ENCODE measurements around the gene PDE8B.

The PDE8B gene

GRCh38 chr5:77192441-77193050 lies 17.9 kb upstream of the PDE8B start:
- no peaks in the 10 kb centered on the region for H3K27me3 ChIP-seq (ENCODE audit: low read depth, low read length)
- TF ChIP-seq CTCF (IDR thresholded peaks at IDR 0.05; ENCODE audit: low read depth, low read length): no peak
- TF ChIP-seq EZH2phosphoT487 (IDR thresholded peaks at IDR 0.05; ENCODE audit: low read depth): no peak
- H3K9ac ChIP-seq (ENCODE audit: low read length): no peak overlapping the region
- H4K20me1 ChIP-seq (ENCODE audit: insufficient read depth, low read length): no peaks in the 10 kb centered on the region
- H3K4me1 ChIP-seq (ENCODE audit: low read length): no peaks in the 10 kb centered on the region
- no peak overlapping the region for H3K27ac ChIP-seq (ENCODE audit: low read length)
- H3K79me2 ChIP-seq (ENCODE audit: low read length): no peaks in the 10 kb centered on the region
- no peak overlapping the region for H3K4me3 ChIP-seq (ENCODE audit: low read length)
- H3K36me3 ChIP-seq (replicated peaks; ENCODE audit: low read depth, low read length): no peaks in the 10 kb centered on the region
- no peaks in the 10 kb centered on the region for H3K9me3 ChIP-seq (ENCODE audit: insufficient read depth, low read length)
- H2AFZ ChIP-seq (ENCODE audit: low read depth, low read length): no peak overlapping the region
- H3K4me2 ChIP-seq (ENCODE audit: low read length): no peak overlapping the region

- Histone ChIP-seq H3K9me3 (ENCODE audit: insufficient read depth, low read length) (no peaks in the 10 kb centered on the region), H3K36me3 (replicated peaks; ENCODE audit: low read depth, low read length) (no peaks in the 10 kb centered on the region), H2AFZ (ENCODE audit: low read depth, low read length) (no peak overlapping the region), H3K9ac (ENCODE audit: low read length) (no peak overlapping the region), H3K4me3 (ENCODE audit: low read length) (no peak overlapping the region), H3K79me2 (ENCODE audit: low read length) (no peaks in the 10 kb centered on the region), H3K27ac (ENCODE audit: low read length) (no peak overlapping the region), H3K27me3 (ENCODE audit: low read depth, low read length) (no peaks in the 10 kb centered on the region), H3K4me2 (ENCODE audit: low read length) (no peak overlapping the region), H4K20me1 (ENCODE audit: insufficient read depth, low read length) (no peaks in the 10 kb centered on the region), H3K4me1 (ENCODE audit: low read length) (no peaks in the 10 kb centered on the region)
- TF ChIP-seq EZH2phosphoT487 (IDR thresholded peaks at IDR 0.05; ENCODE audit: low read depth): no peak
- no peak for TF ChIP-seq CTCF (IDR thresholded peaks at IDR 0.05; ENCODE audit: low read depth, low read length)
Measured at GRCh38 chr5:77194762-77195161, 15.7 kb upstream of the PDE8B start.

- H3K36me3 ChIP-seq (replicated peaks; ENCODE audit: low read depth, low read length): no peaks in the 10 kb centered on the region
Measured at GRCh38 chr5:77197840-77198554, 12.5 kb upstream of the PDE8B start.

More at GRCh38 chr5:77197840-77198554, 12.5 kb upstream of the PDE8B start:
- Histone ChIP-seq H3K27me3 (ENCODE audit: low read depth, low read length) (no peaks in the 10 kb centered on the region), H3K4me2 (ENCODE audit: low read length) (no peak overlapping the region), H3K4me1 (ENCODE audit: low read length) (no peaks in the 10 kb centered on the region), H4K20me1 (ENCODE audit: insufficient read depth, low read length) (no peaks in the 10 kb centered on the region), H2AFZ (ENCODE audit: low read depth, low read length) (no peak overlapping the region), H3K9ac (ENCODE audit: low read length) (no peak overlapping the region), H3K79me2 (ENCODE audit: low read length) (no peaks in the 10 kb centered on the region), H3K9me3 (ENCODE audit: insufficient read depth, low read length) (no peaks in the 10 kb centered on the region), H3K4me3 (ENCODE audit: low read length) (no peak overlapping the region), H3K27ac (ENCODE audit: low read length) (no peak overlapping the region)
- TF ChIP-seq CTCF (IDR thresholded peaks at IDR 0.05; ENCODE audit: low read depth, low read length) (no peak), EZH2phosphoT487 (IDR thresholded peaks at IDR 0.05; ENCODE audit: low read depth) (no peak)
